ENCODE data around the gene RNF150. TPM values are rescaled to one million over a fixed set of nuclear protein-coding genes. Genes with fewer than 3 reads are reported as not detected.

Gene RNF150
- total and polyA plus RNA-seq, 3 donors from 2014 or later = 4.7 to 7.8 (median 6.5) TPM

DNA sequence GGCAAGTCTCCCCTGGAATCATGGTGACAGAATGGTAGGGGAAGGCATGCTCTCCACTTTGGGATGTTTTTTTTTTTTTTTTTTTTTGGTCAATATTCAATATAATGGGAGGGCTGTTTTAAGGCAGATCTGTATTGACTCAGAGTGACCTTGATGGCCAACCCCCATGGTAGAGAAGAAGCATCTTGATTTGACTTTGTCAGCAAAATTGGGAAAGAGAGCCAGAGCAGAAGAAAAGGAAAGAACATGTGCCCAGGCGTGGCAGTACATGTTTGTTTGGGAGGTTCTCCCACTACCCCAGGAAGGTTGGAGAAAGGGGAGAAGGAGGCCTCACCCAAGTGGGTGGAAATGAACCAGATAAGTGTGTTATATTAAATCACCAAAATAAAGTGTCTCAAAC is 314.8 kb downstream of the RNF150 start:
- 96 to 100% methylated on average over 1 of the region's 1 CpG for WGBS, 2 donors
- intact Hi-C loops (cut with DNase I; ENCODE audit: low total_unique reads) = no loop called here
- H3K27ac ChIP-seq = no peak overlapping the region
- H3K4me3 ChIP-seq = no peak overlapping the region
- no peaks in the 10 kb centered on the region for H3K9me3 ChIP-seq
- no peaks in the 10 kb centered on the region for H3K4me1 ChIP-seq
- no peaks in the 10 kb centered on the region for H3K36me3 ChIP-seq (ENCODE audit: low read depth, missing control alignments)
- TF ChIP-seq POLR2A (IDR thresholded peaks at IDR 0.05) = no peak
- TF ChIP-seq, protein P1, sequence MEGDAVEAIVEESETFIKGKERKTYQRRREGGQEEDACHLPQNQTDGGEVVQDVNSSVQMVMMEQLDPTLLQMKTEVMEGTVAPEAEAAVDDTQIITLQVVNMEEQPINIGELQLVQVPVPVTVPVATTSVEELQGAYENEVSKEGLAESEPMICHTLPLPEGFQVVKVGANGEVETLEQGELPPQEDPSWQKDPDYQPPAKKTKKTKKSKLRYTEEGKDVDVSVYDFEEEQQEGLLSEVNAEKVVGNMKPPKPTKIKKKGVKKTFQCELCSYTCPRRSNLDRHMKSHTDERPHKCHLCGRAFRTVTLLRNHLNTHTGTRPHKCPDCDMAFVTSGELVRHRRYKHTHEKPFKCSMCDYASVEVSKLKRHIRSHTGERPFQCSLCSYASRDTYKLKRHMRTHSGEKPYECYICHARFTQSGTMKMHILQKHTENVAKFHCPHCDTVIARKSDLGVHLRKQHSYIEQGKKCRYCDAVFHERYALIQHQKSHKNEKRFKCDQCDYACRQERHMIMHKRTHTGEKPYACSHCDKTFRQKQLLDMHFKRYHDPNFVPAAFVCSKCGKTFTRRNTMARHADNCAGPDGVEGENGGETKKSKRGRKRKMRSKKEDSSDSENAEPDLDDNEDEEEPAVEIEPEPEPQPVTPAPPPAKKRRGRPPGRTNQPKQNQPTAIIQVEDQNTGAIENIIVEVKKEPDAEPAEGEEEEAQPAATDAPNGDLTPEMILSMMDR (IDR thresholded peaks at IDR 0.05) = no peak
- no peak for DNase-seq
- no peaks in the 10 kb centered on the region for H3K27me3 ChIP-seq

DNA sequence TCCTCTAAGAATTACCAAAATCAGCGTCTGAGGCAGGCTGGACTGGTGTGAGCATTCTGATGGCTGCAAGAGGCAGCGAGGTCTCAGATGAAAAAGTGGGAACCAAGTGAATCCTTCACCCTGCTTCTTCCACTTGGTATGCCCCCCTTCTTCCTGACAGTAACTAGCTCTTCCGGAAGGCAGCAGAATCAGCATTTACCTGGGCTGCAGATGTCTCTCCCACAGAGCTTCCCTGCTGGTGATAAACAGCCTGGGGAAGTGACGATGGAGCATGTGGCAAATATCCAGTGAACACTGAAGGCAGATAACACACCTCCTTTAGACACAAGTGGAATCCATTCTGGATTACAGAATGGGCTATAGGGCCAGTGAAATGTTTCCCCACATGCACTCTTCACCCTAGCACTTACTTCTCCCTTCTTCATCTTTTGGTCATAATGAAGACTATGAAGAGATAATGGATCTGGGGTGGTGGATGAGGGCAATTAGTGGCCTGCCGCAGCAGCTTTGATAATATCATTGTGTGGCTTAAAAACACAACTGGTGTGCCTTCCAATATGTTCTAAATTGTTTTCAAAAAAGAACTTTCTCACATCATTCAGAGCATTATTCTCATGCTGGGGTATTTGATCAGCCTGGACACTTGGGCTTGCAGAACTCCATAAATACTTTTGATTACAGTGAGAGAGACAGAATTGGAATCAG is 316.3 kb downstream of the RNF150 start:
- no peaks in the 10 kb centered on the region for H3K9me3 ChIP-seq
- H3K27ac ChIP-seq = no peak overlapping the region
- TF ChIP-seq, protein P1 (IDR thresholded peaks at IDR 0.05) = no peak
- no peak for TF ChIP-seq POLR2A (IDR thresholded peaks at IDR 0.05)
- H3K27me3 ChIP-seq = no peaks in the 10 kb centered on the region
- 77 to 84% methylated on average over 5 of the region's 5 CpGs for WGBS, 2 donors
- no peaks in the 10 kb centered on the region for H3K4me1 ChIP-seq
- no peaks in the 10 kb centered on the region for H3K36me3 ChIP-seq (ENCODE audit: low read depth, missing control alignments)
- intact Hi-C loops (cut with DNase I; ENCODE audit: low total_unique reads) = no loop called here
- DNase-seq = no peak
- H3K4me3 ChIP-seq = no peak overlapping the region

DNA sequence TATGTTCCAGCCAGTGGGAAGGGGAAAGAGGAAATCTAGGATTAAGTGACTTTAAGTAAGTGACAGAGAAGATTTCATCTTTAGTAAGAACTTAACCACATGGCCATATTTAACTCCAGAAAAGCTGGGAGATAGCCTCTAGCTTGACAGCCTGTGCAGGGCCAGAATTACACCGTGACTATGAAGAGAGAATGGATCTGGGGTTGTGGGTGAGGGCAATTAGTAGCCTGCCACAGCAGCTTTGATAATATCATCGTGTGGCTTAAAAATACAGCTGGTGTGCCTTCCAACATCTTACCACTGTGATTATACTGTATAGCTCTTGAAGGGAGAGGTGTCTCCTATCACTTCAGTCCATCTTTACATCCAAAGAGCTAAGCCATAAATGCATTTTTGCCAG is 319.5 kb downstream of the RNF150 start:
- no peak for TF ChIP-seq POLR2A (IDR thresholded peaks at IDR 0.05)
- TF ChIP-seq, protein P1 (IDR thresholded peaks at IDR 0.05) = no peak
- H3K9me3 ChIP-seq = no peaks in the 10 kb centered on the region
- H3K27me3 ChIP-seq = no peaks in the 10 kb centered on the region
- 82 to 85% methylated on average over 2 of the region's 2 CpGs for WGBS, 2 donors
- DNase-seq = no peak
- no peak overlapping the region for H3K4me3 ChIP-seq
- H3K4me1 ChIP-seq = peaks cover 5% of the 10 kb centered on the region
- intact Hi-C loops (cut with DNase I; ENCODE audit: low total_unique reads) = no loop called here
- no peaks in the 10 kb centered on the region for H3K36me3 ChIP-seq (ENCODE audit: low read depth, missing control alignments)
- H3K27ac ChIP-seq = no peak overlapping the region

DNA sequence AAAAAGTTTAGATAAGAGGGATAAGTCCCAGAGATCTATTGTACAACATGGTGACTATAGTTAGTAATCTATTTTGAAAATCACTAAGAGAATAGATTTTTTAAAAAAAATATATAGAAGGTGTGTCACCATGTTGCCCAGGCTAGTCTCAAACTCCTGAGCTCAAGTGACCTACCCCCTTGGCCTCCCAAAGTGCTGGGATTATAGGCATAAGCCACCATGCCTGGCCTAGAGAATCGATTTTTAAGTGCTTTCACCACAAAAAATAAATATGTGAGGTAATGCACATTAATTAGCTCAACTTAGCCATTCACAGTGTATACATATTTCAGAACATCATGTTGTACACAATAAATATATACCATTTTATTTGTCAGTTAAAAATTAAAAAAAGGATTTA is 320.4 kb downstream of the RNF150 start:
- H3K4me3 ChIP-seq = no peak overlapping the region
- no peaks in the 10 kb centered on the region for H3K9me3 ChIP-seq
- H3K27me3 ChIP-seq = no peaks in the 10 kb centered on the region
- H3K4me1 ChIP-seq = peaks cover 13% of the 10 kb centered on the region
- DNase-seq = no peak
- TF ChIP-seq, protein P1 (IDR thresholded peaks at IDR 0.05) = no peak
- TF ChIP-seq POLR2A (IDR thresholded peaks at IDR 0.05) = no peak
- intact Hi-C loops (cut with DNase I; ENCODE audit: low total_unique reads) = no loop called here
- WGBS, 2 donors = 81 to 85% methylated on average over 1 of the region's 1 CpG
- H3K27ac ChIP-seq = no peak overlapping the region
- H3K36me3 ChIP-seq (ENCODE audit: low read depth, missing control alignments) = no peaks in the 10 kb centered on the region

DNA sequence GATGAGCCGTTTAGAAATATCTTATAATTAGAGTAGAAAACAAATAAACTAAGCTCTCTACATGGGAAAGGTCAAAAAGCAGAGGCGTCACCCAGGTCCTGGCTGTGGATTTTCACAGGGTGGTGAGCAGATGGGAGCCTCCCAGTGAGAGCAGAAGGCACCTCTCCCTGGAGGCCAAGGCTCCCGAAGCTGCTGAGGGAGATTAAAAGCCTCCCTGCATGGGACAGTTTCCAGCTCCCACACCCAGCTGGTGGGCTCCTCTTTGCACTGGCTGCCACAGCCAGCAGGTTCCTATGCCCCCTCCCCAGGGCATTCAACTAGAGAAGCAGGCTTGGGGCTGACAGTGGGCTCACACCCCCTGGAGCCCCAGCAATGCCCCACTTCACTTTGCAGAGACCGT is 321.8 kb downstream of the RNF150 start:
- H3K36me3 ChIP-seq (ENCODE audit: low read depth, missing control alignments) = no peaks in the 10 kb centered on the region
- intact Hi-C loops (cut with DNase I; ENCODE audit: low total_unique reads) = no loop called here
- 63 to 72% methylated on average over 3 to 4 of the region's 4 CpGs for WGBS, 2 donors

More for the DNA sequence above, 321.8 kb downstream of the RNF150 start:
- Histone ChIP-seq H3K27ac (no peak overlapping the region), H3K4me3 (no peak overlapping the region), H3K9me3 (no peaks in the 10 kb centered on the region), H3K27me3 (no peaks in the 10 kb centered on the region), H3K4me1 (peaks cover 14% of the 10 kb centered on the region)
- no peak for DNase-seq
- TF ChIP-seq POLR2A (IDR thresholded peaks at IDR 0.05) = no peak
